HCT116 (cell line): ENCODE results near the gene MAPKAP1. TPM values are rescaled to one million over a fixed set of nuclear protein-coding genes. Genes with fewer than 3 reads are reported as not detected.

Experiments
- ATAC-seq: fragments of 200-7000 bp; cut with Tn5 transposase; 2 replicates; pipeline ENCODE4 v1.9.1; 2020; ENCODE audit warnings: mild to moderate bottlenecking, moderate library complexity
- BruUV-seq: library from RNA; stranded (reverse); fragments of 400-500 nt; replicated peaks from 2 replicates; lab custom pipeline; 2021; lab: Mats Ljungman, UMichigan
- CTCF ChIA-PET: fragments of 300-600 bp; sonication (Branson Sonifier 250); formaldehyde crosslinking; loops from one replicate; lab custom pipeline; 2021; ENCODE audit warnings: antibody characterized with exemption; lab: Charles Lee
- POLR2A ChIA-PET: fragments of 300-600, 350-600 bp; sonication (Branson Sonifier 250); formaldehyde crosslinking; loops from one replicate; lab custom pipeline; 2021; ENCODE audit warnings: antibody characterized with exemption; lab: Charles Lee
- RAD21 ChIA-PET, 2 experiments: fragments of 300-600 bp; sonication (Branson Sonifier 250); formaldehyde crosslinking; loops; one replicate each; lab custom pipeline; 2023; ENCODE audit warnings: low total read pairs in 2 of 2; ENCODE audit not compliant: uncharacterized antibody in 2 of 2, unreplicated experiment in 2 of 2, low non-redundant PET in 1 of 2; lab: Charles Lee
- DNase-seq: peaks from one replicate; pipeline ENCODE4 v3.0.0-alpha.2; 2010; ENCODE audit warnings: low read depth, low spot score
- H2AFZ ChIP-seq: fragments of 200-600 bp; shearing (Covaris generic), sonication (generic); 2 replicates; pipeline ENCODE4 v1.6.1; 2017; ENCODE audit warnings: low read depth, mixed run types, mixed read lengths, antibody characterized with exemption, low read length; ENCODE audit not compliant: poor library complexity, severe bottlenecking
- H3K27ac ChIP-seq: 2 replicates; pipeline ENCODE4 v1.5.1; 2012; ENCODE audit warnings: low read depth, low read length
- H3K27me3 ChIP-seq: fragments of 200-600 bp; sonication (generic); 2 replicates; pipeline ENCODE4 v1.6.1; 2016; ENCODE audit warnings: mixed run types, low read length, mixed read lengths; ENCODE audit not compliant: insufficient read depth
- H3K36me3 ChIP-seq, 2 experiments: fragments of 200-500 bp in 1 of 2; fragments of 200-600 bp in 1 of 2; sonication (Bioruptor generic) in 1 of 2; sonication (generic) in 1 of 2; 2 replicates each; pipeline versions ENCODE4 v1.5.1 to v1.6.1; 2014 to 2016; ENCODE audit warnings: low read length in 2 of 2, inconsistent platforms in 1 of 2, mixed read lengths in 1 of 2, mixed run types in 1 of 2; ENCODE audit not compliant: insufficient read depth in 2 of 2, control insufficient read depth in 1 of 2
- H3K4me1 ChIP-seq, 2 experiments: fragments of 200-600 bp in 1 of 2; sonication (generic) in 1 of 2; 2 replicates each; pipeline versions ENCODE4 v1.5.1 to v1.6.1; 2012 to 2017; ENCODE audit warnings: low read length in 2 of 2, inconsistent platforms in 1 of 2, mild to moderate bottlenecking in 1 of 2, mixed read lengths in 1 of 2, mixed run types in 1 of 2, moderate library complexity in 1 of 2; ENCODE audit not compliant: insufficient read depth in 2 of 2, control insufficient read depth in 1 of 2
- H3K4me2 ChIP-seq: fragments of 200-600 bp; sonication (generic); 2 replicates; pipeline ENCODE4 v1.6.1; 2017; ENCODE audit warnings: mixed run types, low read length, mixed read lengths
- H3K4me3 ChIP-seq, 2 experiments: fragments of 200-600 bp in 1 of 2; sonication (generic) in 1 of 2; replicated peaks in 1 of 2; 2 replicates each; pipeline ENCODE4 v1.5.1; 2011 to 2016; ENCODE audit warnings: low read length in 2 of 2, control low read depth in 1 of 2, low read depth in 1 of 2, mild to moderate bottlenecking in 1 of 2, mixed read lengths in 1 of 2, mixed run types in 1 of 2
- H3K79me2 ChIP-seq: fragments of 200-600 bp; sonication (generic); 2 replicates; pipeline ENCODE4 v1.6.1; 2017; ENCODE audit warnings: mild to moderate bottlenecking, mixed run types, low read length, moderate library complexity, mixed read lengths; ENCODE audit not compliant: insufficient read depth
- H3K9ac ChIP-seq: fragments of 200-600 bp; sonication (generic); 2 replicates; pipeline ENCODE4 v1.6.1; 2016; ENCODE audit warnings: low read length, mixed read lengths
- H3K9me2 ChIP-seq: fragments of 200-600 bp; sonication (generic), shearing (Covaris generic); 2 replicates; pipeline ENCODE4 v1.6.1; 2017; ENCODE audit warnings: mixed run types, mild to moderate bottlenecking, moderate library complexity; ENCODE audit not compliant: insufficient read depth
- H3K9me3 ChIP-seq, 2 experiments: fragments of 200-500 bp in 1 of 2; fragments of 200-600 bp in 1 of 2; sonication (Bioruptor generic) in 1 of 2; sonication (generic) in 1 of 2; 2 replicates each; pipeline ENCODE4 v1.6.1; 2014 to 2017; ENCODE audit warnings: low read length in 2 of 2, mixed read lengths in 2 of 2, inconsistent platforms in 1 of 2, low read depth in 1 of 2, mild to moderate bottlenecking in 1 of 2, mixed run types in 1 of 2, moderate library complexity in 1 of 2; ENCODE audit not compliant: control insufficient read depth in 1 of 2, insufficient read depth in 1 of 2
- H4K20me1 ChIP-seq: fragments of 200-600 bp; sonication (generic), shearing (Covaris generic); 2 replicates; pipeline ENCODE4 v1.6.1; 2017; ENCODE audit warnings: mixed run types, mild to moderate bottlenecking, moderate library complexity; ENCODE audit not compliant: insufficient read depth
- ATF3 ChIP-seq: IDR thresholded peaks from 2 replicates; pipeline ENCODE4 v1.6.1; 2012
- CBX3 ChIP-seq: IDR thresholded peaks from 2 replicates; pipeline ENCODE4 v1.6.1; 2012; ENCODE audit warnings: low read depth
- CTCF ChIP-seq, 3 experiments: fragments of 200-600 bp in 1 of 3; sonication (generic) in 1 of 3; IDR thresholded peaks in 2 of 3; conservative IDR thresholded peaks in 1 of 3; 2 replicates each; pipeline ENCODE4 v1.5.1; 2012 to 2017; ENCODE audit warnings: low read depth in 2 of 3, low read length in 2 of 3, antibody characterized with exemption in 1 of 3, borderline replicate concordance in 1 of 3, control low read depth in 1 of 3, mild to moderate bottlenecking in 1 of 3, mixed read lengths in 1 of 3, mixed run types in 1 of 3, moderate library complexity in 1 of 3; ENCODE audit not compliant: insufficient read depth in 1 of 3
- ELF1 ChIP-seq: IDR thresholded peaks from 2 replicates; pipeline ENCODE4 v1.6.1; 2012; ENCODE audit warnings: low read depth, borderline replicate concordance
- EZH2phosphoT487 ChIP-seq: fragments of 200-600 bp; IDR thresholded peaks from 2 replicates; pipeline ENCODE4 v1.6.1; 2018; ENCODE audit warnings: antibody characterized with exemption, borderline replicate concordance
- ZBTB33 ChIP-seq: IDR thresholded peaks from 2 replicates; pipeline ENCODE4 v1.6.1; 2011; ENCODE audit warnings: mild to moderate bottlenecking, low read length, moderate library complexity; ENCODE audit not compliant: insufficient replicate concordance; ENCODE audit errors: extremely low read depth
- intact Hi-C: fragments of 100-400 bp; cut with micrococcal nuclease; formaldehyde crosslinking; loops from 2 replicates; pipeline ENCODE4 v1.10.0; 2022
- total RNA-seq: library from RNA; stranded (reverse); gene quantifications from one replicate; pipeline ENCODE4 v1.2.1, GENCODE V29; 2021; ENCODE audit not compliant: unreplicated experiment

Gene MAPKAP1
- total RNA-seq, 1 experiment from 2014 or later, result 72.5 TPM

- TF ChIP-seq CTCF (IDR thresholded peaks at IDR 0.05 in 2 of 3, conservative IDR thresholded peaks at IDR 0.05 in 1 of 3; ENCODE audit: borderline replicate concordance in 1 of 3, insufficient read depth in 1 of 3, low read depth in 2 of 3, low read length in 2 of 3) (no peak), CBX3 (no peak), ZBTB33 (no peak)
Measured at GRCh38 chr9:125681086-125681622, 25.9 kb downstream of the MAPKAP1 start (continued).

- BruUV-seq, result no TSS peak
- H3K36me3 ChIP-seq, result no peaks in the 10 kb centered on the region
- H3K9ac ChIP-seq, result no peak overlapping the region
- no peak overlapping the region for H3K4me3 ChIP-seq
- intact Hi-C loops, result no loop called here
- H3K4me1 ChIP-seq, result peaks cover 8 to 23% of the 10 kb centered on the region in 2 experiments
- ATAC-seq (no peak), DNase-seq (no peak)
- ChIA-PET POLR2A (no interaction called here), RAD21 (no interaction called here), CTCF (no interaction called here)
- no peak overlapping the region for H3K4me2 ChIP-seq
- peaks cover 62% of the 10 kb centered on the region for H3K79me2 ChIP-seq
- no peaks in the 10 kb centered on the region for H3K27me3 ChIP-seq
- TF ChIP-seq EZH2phosphoT487, result no peak
- TF ChIP-seq ELF1, result no peak
- TF ChIP-seq ATF3, result no peak
- H3K9me3 ChIP-seq, result no peaks in the 10 kb centered on the region
- no peaks in the 10 kb centered on the region for H4K20me1 ChIP-seq
- H2AFZ ChIP-seq, result no peak overlapping the region
- H3K9me2 ChIP-seq, result no peaks in the 10 kb centered on the region
- no peak overlapping the region for H3K27ac ChIP-seq
Measured at GRCh38 chr9:125680445-125680844, 26.6 kb downstream of the MAPKAP1 start.
